Occipital lobe (tissue), 2 donors: Measurements from ENCODE around the gene PPM1N. TPM values are rescaled to one million over a fixed set of nuclear protein-coding genes. Genes with fewer than 3 reads are reported as not detected.
A peak's percentile ranks its signal among the peaks of the same experiment; 100 is the strongest.

Experiments
- DNase-seq: peaks from one replicate; lab custom pipeline; 2025; lab: John Stamatoyannopoulos, UW
- total RNA-seq: library from RNA; depleted of rRNA; stranded (reverse); fragments of >200 nt; gene quantifications from one replicate; pipeline ENCODE4 v1.2.3, GENCODE V29; 2014

The PPM1N gene
- total RNA-seq, 1 donor from 2014 or later: 0.47 TPM

- peak; percentile 12 for DNase-seq
Observed at GRCh38 chr19:45469945-45470761, 28.1 kb upstream of the PPM1N start.

GRCh38 chr19:45470762-45471081 lies 27.5 kb upstream of the PPM1N start:
- no peak for DNase-seq

GRCh38 chr19:45471111-45471930 lies 26.9 kb upstream of the PPM1N start:
- no peak for DNase-seq

GRCh38 chr19:45471931-45472562 lies 26.2 kb upstream of the PPM1N start:
- DNase-seq: no peak

GRCh38 chr19:45472563-45473366 lies 25.5 kb upstream of the PPM1N start:
- no peak for DNase-seq

- no peak for DNase-seq
Observed at GRCh38 chr19:45473367-45473681, 24.9 kb upstream of the PPM1N start.

GRCh38 chr19:45473682-45474605 lies 24.3 kb upstream of the PPM1N start:
- DNase-seq: no peak

GRCh38 chr19:45474606-45475521 lies 23.4 kb upstream of the PPM1N start:
- no peak for DNase-seq

GRCh38 chr19:45475537-45476291 lies 22.5 kb upstream of the PPM1N start:
- DNase-seq: no peak

- no peak for DNase-seq
Observed at GRCh38 chr19:45476304-45476703, 21.9 kb upstream of the PPM1N start.

- no peak for DNase-seq
Observed at GRCh38 chr19:45477186-45477585, 21.1 kb upstream of the PPM1N start.

- no peak for DNase-seq
Observed at GRCh38 chr19:45477713-45478453, 20.4 kb upstream of the PPM1N start.

GRCh38 chr19:45478454-45479238 lies 19.6 kb upstream of the PPM1N start:
- peak; percentile 76 for DNase-seq

GRCh38 chr19:45483033-45483432 lies 15.2 kb upstream of the PPM1N start:
- no peak for DNase-seq

- DNase-seq: no peak
Observed at GRCh38 chr19:45484273-45484945, 13.8 kb upstream of the PPM1N start.

GRCh38 chr19:45485305-45486077 lies 12.8 kb upstream of the PPM1N start:
- peak; percentile 93 for DNase-seq
